HG02884 (cell line): ENCODE measurements around the gene GPR137B.
"Not testable (repeated sequence)": the region's sequence is repeated elsewhere in the genome, so short reads cannot be mapped to it uniquely, and the experiment has no call there.

Experiments used
- ATAC-seq: cut with Tn5 transposase; IDR thresholded peaks from one replicate; pipeline ENCODE4 v1.9.1; 2021; ENCODE audit warnings: mild to moderate bottlenecking, moderate library complexity; ENCODE audit not compliant: unreplicated experiment

GPR137B gene

DNA sequence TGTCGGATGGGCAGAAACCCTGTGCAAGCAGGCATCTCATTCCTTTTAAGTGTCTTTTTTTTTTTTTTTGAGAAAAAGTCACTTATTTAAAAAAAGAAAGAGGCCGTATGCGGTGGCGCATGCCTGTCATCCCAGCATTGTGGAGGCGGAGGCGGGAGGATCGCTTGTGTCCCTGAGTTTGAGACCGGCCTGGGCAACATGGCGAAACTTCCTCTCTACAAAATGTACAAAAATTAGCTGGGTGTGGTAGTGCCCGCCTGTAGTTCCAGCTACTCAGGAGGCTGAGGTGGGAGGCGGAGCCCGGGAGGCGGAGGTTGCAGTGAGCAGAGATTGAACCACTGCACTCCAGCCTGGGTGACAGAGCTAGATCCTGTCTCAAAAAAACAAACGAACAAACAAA lies 1.7 kb downstream of the GPR137B start:
- no peak for ATAC-seq

- ATAC-seq = no peak
Measured at GRCh38 chr1:236144446-236145150, 2.3 kb downstream of the GPR137B start.

GRCh38 chr1:236147068-236147467 lies 4.7 kb downstream of the GPR137B start:
- no peak for ATAC-seq

GRCh38 chr1:236147521-236148469 lies 5.5 kb downstream of the GPR137B start:
- no peak for ATAC-seq

DNA sequence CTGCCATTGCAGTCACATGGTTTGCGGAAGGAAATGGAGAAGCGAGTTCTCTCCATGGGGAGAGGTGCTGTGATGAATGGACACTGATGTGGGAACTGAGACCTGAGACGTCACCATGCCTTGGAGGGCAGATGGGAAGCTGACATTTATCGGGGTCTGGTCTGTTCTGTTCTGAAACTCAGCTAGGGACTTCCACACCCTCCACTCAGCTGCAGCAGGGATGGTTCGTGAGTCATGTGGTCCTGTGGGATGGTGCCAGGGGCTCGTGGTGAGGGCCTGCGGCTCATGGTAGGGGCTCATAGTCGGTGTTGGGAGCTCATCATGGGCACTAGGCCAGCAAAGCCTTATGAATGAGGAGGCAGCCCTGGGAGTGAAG lies 6.1 kb downstream of the GPR137B start:
- no peak for ATAC-seq

DNA sequence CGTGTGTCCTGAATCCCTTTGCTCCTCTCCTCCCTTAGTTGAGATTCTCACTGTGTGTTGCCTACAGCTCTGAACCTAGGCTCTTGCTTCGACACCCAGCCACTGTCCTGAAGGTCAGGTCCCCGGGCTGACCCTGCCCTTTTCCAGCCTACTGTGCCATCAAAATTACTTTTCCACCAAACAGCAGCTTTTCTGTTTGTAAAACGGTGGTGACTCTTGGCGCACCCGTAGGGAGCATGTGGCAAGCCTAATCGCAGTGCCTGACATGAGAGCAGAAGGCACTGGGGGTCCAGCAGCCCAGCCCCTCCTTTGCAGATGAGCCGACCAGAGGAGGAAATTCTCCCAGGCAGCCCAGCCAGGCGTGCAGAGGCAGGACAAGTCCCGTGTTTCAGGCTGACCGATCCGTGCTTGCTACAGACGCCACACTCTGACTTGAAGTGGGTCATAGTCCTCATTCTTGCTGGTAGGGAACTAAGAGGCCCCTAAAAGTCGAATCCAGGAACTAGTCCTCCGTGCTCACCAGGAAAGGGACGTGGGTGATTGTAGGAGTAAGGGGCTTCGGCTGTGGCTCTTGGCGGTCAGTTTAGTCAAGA lies 6.8 kb downstream of the GPR137B start:
- no peak for ATAC-seq

- no peak for ATAC-seq
Measured at GRCh38 chr1:236149696-236150228, 7.4 kb downstream of the GPR137B start.

DNA sequence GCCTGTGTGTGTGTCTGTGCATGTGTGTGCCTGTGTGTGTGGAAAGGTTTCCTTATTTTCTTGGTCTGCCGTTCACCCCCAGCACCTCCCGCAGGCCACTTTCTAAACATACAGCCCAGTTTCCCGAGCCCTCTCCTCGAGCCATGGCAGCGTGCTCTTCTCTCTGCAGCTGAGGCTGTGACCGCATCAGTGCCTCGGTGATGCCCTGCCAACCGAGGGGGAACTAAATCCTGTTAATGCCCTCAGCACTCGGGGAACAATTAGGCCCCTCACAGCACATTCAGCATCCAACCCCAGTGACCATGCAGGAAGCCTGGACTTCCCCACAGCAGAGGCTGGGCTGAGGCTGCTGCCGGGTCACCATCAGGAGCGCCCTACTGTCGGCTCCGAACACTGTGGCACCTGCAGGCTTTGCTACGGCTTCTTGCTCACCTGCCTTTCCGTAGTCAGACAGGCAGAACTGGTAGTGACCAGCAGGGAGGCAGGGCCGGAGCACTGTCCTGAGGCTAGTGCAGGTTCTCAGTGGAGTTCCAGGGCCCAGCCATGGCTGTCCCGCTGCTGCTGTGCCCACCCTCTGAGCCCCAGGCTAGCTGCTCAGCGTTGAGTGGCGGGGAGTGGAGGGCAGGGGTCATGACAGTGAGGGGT lies 8.1 kb downstream of the GPR137B start:
- no peak for ATAC-seq

DNA sequence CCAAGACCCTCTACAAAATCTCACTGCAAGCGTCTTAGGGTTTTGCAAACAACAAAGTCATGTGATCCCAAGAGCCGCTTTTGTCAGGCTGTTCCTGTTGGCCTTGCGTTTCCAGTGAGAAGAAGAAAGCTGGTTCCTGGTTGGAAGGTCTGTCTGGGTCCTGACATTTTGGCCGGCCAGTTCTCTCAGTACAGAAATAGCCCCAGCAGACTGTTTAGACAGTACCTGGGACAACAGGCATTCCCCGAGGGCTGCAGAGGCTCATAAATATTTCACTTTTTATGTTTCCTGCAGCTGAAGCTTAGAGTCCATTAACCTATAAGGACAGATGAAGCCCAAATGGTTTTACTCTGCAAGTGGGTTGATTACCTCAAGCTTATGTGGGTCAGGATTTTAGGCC lies 8.6 kb downstream of the GPR137B start:
- no peak for ATAC-seq

DNA sequence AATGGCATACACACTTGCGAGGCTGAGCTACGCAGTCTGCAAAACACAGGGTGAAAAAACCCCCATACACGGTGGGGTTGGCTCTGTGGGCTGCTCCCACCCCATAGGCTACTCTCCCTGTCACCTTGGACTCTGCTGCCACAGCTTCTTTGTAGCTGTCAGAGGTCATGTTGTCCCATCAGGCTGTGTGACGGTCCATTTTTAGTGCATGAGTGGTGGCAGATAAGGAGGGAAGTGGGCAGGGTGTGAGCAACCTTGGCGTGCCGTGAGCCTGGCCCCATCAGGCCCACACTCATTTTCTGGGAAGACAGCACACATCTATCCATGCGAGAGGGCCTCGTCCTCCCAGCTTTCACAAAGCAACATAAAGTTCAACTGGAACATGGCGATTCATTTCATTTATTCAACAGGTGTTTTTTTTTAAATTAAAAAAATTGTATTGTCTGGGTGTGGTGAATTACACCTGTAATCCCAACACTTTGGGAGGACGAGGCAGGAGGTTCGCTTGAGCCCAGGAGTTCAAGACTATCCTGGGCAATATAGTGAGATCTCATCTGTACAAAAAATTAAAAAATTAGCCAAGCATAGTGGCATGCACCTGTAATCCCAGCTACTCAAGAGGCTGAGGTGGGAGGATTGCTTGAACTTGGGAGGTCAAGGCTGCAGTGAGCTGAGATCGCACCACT lies 9.5 kb downstream of the GPR137B start:
- ATAC-seq = no peak

DNA sequence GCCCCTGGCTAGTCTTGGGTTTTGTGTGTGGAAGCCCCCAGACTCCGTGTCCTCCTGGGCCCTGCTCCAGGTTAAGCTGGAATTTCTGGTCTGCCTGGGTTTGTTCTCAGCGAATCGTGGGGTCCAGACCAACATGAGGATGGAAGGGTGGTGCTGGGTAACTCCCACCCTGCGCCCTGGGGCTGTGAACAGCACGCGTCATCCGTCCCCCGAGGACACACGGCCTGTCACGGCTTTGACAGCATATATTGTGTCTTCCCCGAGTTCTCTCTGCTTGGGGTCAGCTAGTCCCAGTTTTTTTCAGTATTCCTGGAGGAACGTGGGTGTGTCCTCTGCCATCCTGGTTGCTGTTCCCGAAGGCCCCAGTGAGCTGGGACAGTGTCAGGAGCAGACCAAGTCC lies 11.8 kb downstream of the GPR137B start:
- no peak for ATAC-seq

- no peak for ATAC-seq
Measured at GRCh38 chr1:236154671-236155398, 12.5 kb downstream of the GPR137B start.

DNA sequence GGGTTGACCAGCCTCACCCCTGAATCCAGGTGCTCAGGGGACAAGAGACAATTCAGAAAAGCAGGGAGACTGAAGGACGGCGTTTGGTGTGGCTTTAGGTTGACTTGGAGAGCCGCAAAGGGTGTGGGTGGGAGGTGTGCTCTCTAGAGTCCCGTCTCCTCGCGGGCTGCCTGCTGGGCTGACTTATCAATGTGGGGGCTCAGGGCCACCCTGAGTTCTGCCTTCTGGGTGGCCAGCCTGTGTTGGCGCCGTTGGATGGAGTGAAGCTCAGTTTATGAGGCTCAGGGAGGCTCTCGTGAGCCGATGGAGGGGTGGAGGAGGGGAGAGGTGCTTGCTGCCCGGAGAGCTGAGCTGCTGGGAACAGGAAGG lies 13.0 kb downstream of the GPR137B start:
- no peak for ATAC-seq

DNA sequence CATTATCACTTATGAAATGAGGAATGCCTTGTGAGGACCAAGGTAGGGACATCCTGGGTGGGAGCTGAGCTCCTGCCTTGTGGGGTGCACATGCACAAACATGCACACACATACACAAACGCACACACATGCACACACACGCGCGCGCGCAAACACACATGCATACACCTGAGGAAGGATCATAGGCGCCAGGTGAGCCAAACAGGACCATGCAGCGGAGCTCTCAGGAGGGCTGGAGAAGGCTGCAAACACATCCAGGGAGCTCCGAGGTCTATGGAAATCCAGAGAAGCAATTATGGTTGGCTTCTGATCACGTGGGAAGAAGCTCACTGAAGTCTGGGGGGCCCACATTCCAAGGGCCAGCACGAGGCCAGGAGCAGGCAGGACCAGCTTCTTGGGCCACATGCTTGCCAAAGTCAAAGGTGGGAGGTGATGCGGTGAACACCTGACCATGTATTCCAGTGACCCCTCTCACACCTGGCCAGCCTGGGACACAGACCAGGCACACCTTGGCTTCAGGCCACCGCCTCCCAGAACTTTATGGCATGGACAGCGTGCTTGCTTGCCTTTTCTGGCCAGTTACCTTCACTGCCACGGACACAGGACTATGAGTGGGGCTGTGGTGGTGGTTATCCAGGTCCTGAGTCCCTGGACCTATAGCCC lies 13.6 kb downstream of the GPR137B start:
- ATAC-seq = no peak

- ATAC-seq = peak; percentile 80
Measured at GRCh38 chr1:236156512-236157208, 14.3 kb downstream of the GPR137B start.

DNA sequence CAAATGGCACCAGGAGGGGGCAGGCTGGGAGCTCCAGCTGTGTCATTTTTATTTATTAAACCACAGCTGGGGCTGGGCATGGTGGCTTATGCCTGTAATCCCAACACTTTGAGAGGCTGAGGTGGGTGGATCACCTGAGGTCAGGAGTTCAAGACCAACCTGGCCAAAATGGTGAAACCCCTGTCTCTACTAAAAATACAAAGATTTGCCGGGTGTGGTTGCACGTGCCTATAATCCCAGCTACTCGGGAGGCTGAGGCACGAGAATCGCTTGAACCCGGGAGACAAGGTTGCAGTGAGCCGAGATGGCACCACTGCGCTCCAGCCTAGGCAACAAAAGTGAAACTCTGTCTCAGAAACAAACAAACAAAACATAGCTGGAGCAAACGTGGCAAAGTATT lies 15.7 kb downstream of the GPR137B start:
- ATAC-seq = not testable (repeated sequence)

GRCh38 chr1:236158719-236159118 lies 16.4 kb downstream of the GPR137B start:
- ATAC-seq = no peak

GRCh38 chr1:236159704-236160539 lies 17.6 kb downstream of the GPR137B start:
- peak; percentile 37 for ATAC-seq
